NCI-H1105 (cell line): ENCODE data around the gene RFC4.
"Not testable (repeated sequence)": the region's sequence is repeated elsewhere in the genome, so short reads cannot be mapped to it uniquely, and the experiment has no call there.

Experiments
- DNase-seq: peaks from one replicate; lab custom pipeline; 2025; lab: John Stamatoyannopoulos, UW

RFC4 gene

GRCh38 chr3:186824430-186825139 lies 18.3 kb upstream of the RFC4 start:
- no peak for DNase-seq

- DNase-seq = no peak
Measured at GRCh38 chr3:186823386-186823785, 17.1 kb upstream of the RFC4 start.

GRCh38 chr3:186822388-186822759 lies 16.1 kb upstream of the RFC4 start:
- DNase-seq = not testable (repeated sequence)

GRCh38 chr3:186821429-186822387 lies 15.4 kb upstream of the RFC4 start:
- peak; percentile 54 for DNase-seq

GRCh38 chr3:186818956-186819355 lies 12.7 kb upstream of the RFC4 start:
- no peak for DNase-seq

- DNase-seq = no peak
Measured at GRCh38 chr3:186818516-186818915, 12.2 kb upstream of the RFC4 start.

GRCh38 chr3:186815435-186815834 lies 9.2 kb upstream of the RFC4 start:
- DNase-seq = no peak

- DNase-seq = no peak
Measured at GRCh38 chr3:186814100-186814499, 7.8 kb upstream of the RFC4 start.

GRCh38 chr3:186811313-186811712 lies 5.0 kb upstream of the RFC4 start:
- not testable (repeated sequence) for DNase-seq

- DNase-seq = no peak
Measured at GRCh38 chr3:186810336-186810996, 4.2 kb upstream of the RFC4 start.

- no peak for DNase-seq
Measured at GRCh38 chr3:186807231-186807630, 949 bp upstream of the RFC4 start.

- not testable (repeated sequence) for DNase-seq
Measured at GRCh38 chr3:186803447-186803846, 2.8 kb downstream of the RFC4 start.

- no peak for DNase-seq
Measured at GRCh38 chr3:186802701-186803100, 3.6 kb downstream of the RFC4 start.

- no peak for DNase-seq
Measured at GRCh38 chr3:186800285-186800684, 6.0 kb downstream of the RFC4 start.

GRCh38 chr3:186798239-186798874 lies 7.9 kb downstream of the RFC4 start:
- DNase-seq = no peak

- no peak for DNase-seq
Measured at GRCh38 chr3:186790261-186790981, 15.9 kb downstream of the RFC4 start.

- no peak for DNase-seq
Measured at GRCh38 chr3:186789554-186790260, 16.6 kb downstream of the RFC4 start.

- no peak for DNase-seq
Measured at GRCh38 chr3:186788482-186789370, 17.6 kb downstream of the RFC4 start.

- no peak for DNase-seq
Measured at GRCh38 chr3:186787642-186788481, 18.4 kb downstream of the RFC4 start.
